GM18873 (cell line): ENCODE measurements around the gene STXBP6.

Source experiments
- ATAC-seq: cut with Tn5 transposase; IDR thresholded peaks from one replicate; pipeline ENCODE4 v1.9.1; 2021; ENCODE audit warnings: mild to moderate bottlenecking, moderate library complexity, moderate number of reproducible peaks; ENCODE audit not compliant: unreplicated experiment, low FRiP score

STXBP6 gene

GRCh38 chr14:24870949-24871701 is 178.8 kb downstream of the STXBP6 start:
- no peak for ATAC-seq

- no peak for ATAC-seq
These were observed 181.6 kb downstream of the STXBP6 start for GRCh38 chr14:24868389-24868788.

- ATAC-seq = no peak
These were observed 183.8 kb downstream of the STXBP6 start for GRCh38 chr14:24866067-24866639.

- no peak for ATAC-seq
These were observed 185.8 kb downstream of the STXBP6 start for GRCh38 chr14:24863968-24864684.

- no peak for ATAC-seq
These were observed 188.8 kb downstream of the STXBP6 start for GRCh38 chr14:24861083-24861630.

- ATAC-seq = no peak
These were observed 190.4 kb downstream of the STXBP6 start for GRCh38 chr14:24859559-24859958.

GRCh38 chr14:24858684-24859083 is 191.3 kb downstream of the STXBP6 start:
- no peak for ATAC-seq

- ATAC-seq = no peak
These were observed 191.9 kb downstream of the STXBP6 start for GRCh38 chr14:24858052-24858451.

GRCh38 chr14:24857277-24857676 is 192.7 kb downstream of the STXBP6 start:
- no peak for ATAC-seq

- ATAC-seq = no peak
These were observed 196.5 kb downstream of the STXBP6 start for GRCh38 chr14:24853446-24853845.

- ATAC-seq = no peak
These were observed 197.5 kb downstream of the STXBP6 start for GRCh38 chr14:24852312-24853060.

- no peak for ATAC-seq
These were observed 198.1 kb downstream of the STXBP6 start for GRCh38 chr14:24851837-24852236.

- ATAC-seq = no peak
These were observed 198.5 kb downstream of the STXBP6 start for GRCh38 chr14:24851406-24851805.

- ATAC-seq = no peak
These were observed 199.9 kb downstream of the STXBP6 start for GRCh38 chr14:24850072-24850471.

GRCh38 chr14:24849471-24849870 is 200.5 kb downstream of the STXBP6 start:
- no peak for ATAC-seq

- no peak for ATAC-seq
These were observed 201.7 kb downstream of the STXBP6 start for GRCh38 chr14:24848102-24848790.

GRCh38 chr14:24847568-24848095 is 202.3 kb downstream of the STXBP6 start:
- no peak for ATAC-seq

- no peak for ATAC-seq
These were observed 203.7 kb downstream of the STXBP6 start for GRCh38 chr14:24846261-24846660.

- ATAC-seq = no peak
These were observed 204.1 kb downstream of the STXBP6 start for GRCh38 chr14:24845851-24846250.

GRCh38 chr14:24844011-24844410 is 205.9 kb downstream of the STXBP6 start:
- ATAC-seq = no peak
